H9 (cell line): ENCODE measurements around the gene USP38. TPM values are rescaled to one million over a fixed set of nuclear protein-coding genes. Genes with fewer than 3 reads are reported as not detected.

ENCODE experiments used
- DNase-seq: peaks from one replicate; pipeline ENCODE4 v3.0.0-alpha.2; 2017
- H2AFZ ChIP-seq: one replicate; pipeline ENCODE4 v1.6.1; 2013; ENCODE audit warnings: mild to moderate bottlenecking, low read length, control low read depth, moderate library complexity
- H2AK5ac ChIP-seq: 2 replicates; pipeline ENCODE4 v1.6.1; 2013; ENCODE audit warnings: low read length, control low read depth, mixed read lengths; ENCODE audit not compliant: insufficient read length
- H2BK120ac ChIP-seq: one replicate; pipeline ENCODE4 v1.6.1; 2013; ENCODE audit warnings: low read depth, mild to moderate bottlenecking, low read length, control low read depth, inconsistent platforms; ENCODE audit not compliant: poor library complexity, severe bottlenecking
- H2BK12ac ChIP-seq: 2 replicates; pipeline ENCODE4 v1.6.1; 2013; ENCODE audit warnings: low read length, control low read depth, mixed read lengths, low read depth; ENCODE audit not compliant: insufficient read length
- H2BK15ac ChIP-seq: 2 replicates; pipeline ENCODE4 v1.6.1; 2013; ENCODE audit warnings: low read depth, low read length, control low read depth
- H2BK20ac ChIP-seq: one replicate; pipeline ENCODE4 v1.6.1; 2013; ENCODE audit warnings: low read depth, mild to moderate bottlenecking, low read length, control low read depth, inconsistent platforms; ENCODE audit not compliant: poor library complexity, severe bottlenecking
- H2BK5ac ChIP-seq: 2 replicates; pipeline ENCODE4 v1.6.1; 2013; ENCODE audit warnings: low read length, control low read depth, mixed read lengths; ENCODE audit not compliant: insufficient read length
- H3K14ac ChIP-seq: 2 replicates; pipeline ENCODE4 v1.6.1; 2013; ENCODE audit warnings: low read length, control low read depth; ENCODE audit not compliant: insufficient read depth
- H3K18ac ChIP-seq: 2 replicates; pipeline ENCODE4 v1.6.1; 2013; ENCODE audit warnings: low read depth, mild to moderate bottlenecking, mixed read lengths, low read length, control low read depth; ENCODE audit not compliant: insufficient read length
- H3K23ac ChIP-seq: 2 replicates; pipeline ENCODE4 v1.6.1; 2013; ENCODE audit warnings: low read length, control low read depth, mixed read lengths, low read depth; ENCODE audit not compliant: insufficient read length
- H3K23me2 ChIP-seq: 2 replicates; pipeline ENCODE4 v1.6.1; 2013; ENCODE audit warnings: low read depth, mild to moderate bottlenecking, mixed read lengths, low read length, control low read depth; ENCODE audit not compliant: insufficient read length, poor library complexity, severe bottlenecking
- H3K27ac ChIP-seq: 2 replicates; pipeline ENCODE4 v1.5.1; 2013; ENCODE audit warnings: low read length, control low read depth, mixed read lengths, low read depth; ENCODE audit not compliant: insufficient read length
- H3K27me3 ChIP-seq: 2 replicates; pipeline ENCODE4 v1.6.1; 2013; ENCODE audit warnings: low read length, control low read depth, inconsistent platforms; ENCODE audit not compliant: insufficient read depth
- H3K4ac ChIP-seq: 2 replicates; pipeline ENCODE4 v1.6.1; 2013; ENCODE audit warnings: low read depth, mild to moderate bottlenecking, control low read depth, inconsistent platforms, low read length, moderate library complexity
- H3K4me1 ChIP-seq: 2 replicates; pipeline ENCODE4 v1.6.1; 2013; ENCODE audit warnings: low read length, control low read depth, inconsistent platforms; ENCODE audit not compliant: insufficient read depth
- H3K4me2 ChIP-seq: 2 replicates; pipeline ENCODE4 v1.6.1; 2013; ENCODE audit warnings: low read length, control low read depth, mixed read lengths; ENCODE audit not compliant: insufficient read length, insufficient read depth
- H3K56ac ChIP-seq: 2 replicates; pipeline ENCODE4 v1.6.1; 2013; ENCODE audit warnings: low read depth, mild to moderate bottlenecking, mixed read lengths, low read length, control low read depth; ENCODE audit not compliant: insufficient read length
- H3K79me1 ChIP-seq: 2 replicates; pipeline ENCODE4 v1.6.1; 2013; ENCODE audit warnings: low read depth, mild to moderate bottlenecking, moderate library complexity, low read length, control low read depth, inconsistent platforms; ENCODE audit not compliant: insufficient read depth, poor library complexity, severe bottlenecking
- H3K79me2 ChIP-seq: 2 replicates; pipeline ENCODE4 v1.6.1; 2013; ENCODE audit warnings: low read length, control low read depth, inconsistent platforms; ENCODE audit not compliant: insufficient read depth
- H3K9ac ChIP-seq: 2 replicates; pipeline ENCODE4 v1.6.1; 2013; ENCODE audit warnings: low read length, control low read depth, mixed read lengths; ENCODE audit not compliant: insufficient read length; ENCODE audit errors: extremely low read depth
- H3K9me3 ChIP-seq: one replicate; pipeline ENCODE4 v1.6.1; 2013; ENCODE audit warnings: low read depth, low read length, inconsistent platforms; ENCODE audit not compliant: control insufficient read depth
- H3T11ph ChIP-seq: one replicate; pipeline ENCODE4 v1.6.1; 2013; ENCODE audit warnings: mild to moderate bottlenecking, low read length, control low read depth, inconsistent platforms
- H4K20me1 ChIP-seq: one replicate; pipeline ENCODE4 v1.6.1; 2013; ENCODE audit not compliant: control insufficient read depth, insufficient read length, insufficient read depth
- H4K5ac ChIP-seq: 2 replicates; pipeline ENCODE4 v1.6.1; 2013; ENCODE audit warnings: low read depth, mild to moderate bottlenecking, mixed read lengths, low read length, control low read depth; ENCODE audit not compliant: insufficient read length
- H4K8ac ChIP-seq: replicated peaks from 2 replicates; pipeline ENCODE4 v1.6.1; 2013; ENCODE audit warnings: low read length, control low read depth, mixed read lengths, low read depth; ENCODE audit not compliant: insufficient read length
- H4K91ac ChIP-seq: 2 replicates; pipeline ENCODE4 v1.6.1; 2013; ENCODE audit warnings: low read depth, mild to moderate bottlenecking, moderate library complexity, mixed read lengths, low read length, control low read depth; ENCODE audit not compliant: insufficient read length
- H3K27ac Mint-ChIP-seq, 3 experiments: 2 replicates in 2 of 3; 3 replicates in 1 of 3; pipeline ENCODE4 v1.8.0; 2020 to 2021; ENCODE audit warnings: mixed read lengths in 3 of 3, mild to moderate bottlenecking in 1 of 3, moderate library complexity in 1 of 3
- H3K27me3 Mint-ChIP-seq: 2 replicates; pipeline ENCODE4 v1.8.0; 2021; ENCODE audit warnings: low read depth, mild to moderate bottlenecking, moderate library complexity, mixed read lengths
- H3K36me3 Mint-ChIP-seq, 3 experiments: 2 replicates in 2 of 3; 3 replicates in 1 of 3; pipeline ENCODE4 v1.8.0; 2020 to 2021; ENCODE audit warnings: low read depth in 3 of 3, mixed read lengths in 3 of 3; ENCODE audit not compliant: insufficient read depth in 1 of 3
- H3K4me1 Mint-ChIP-seq, 2 experiments: 2 replicates each; pipeline ENCODE4 v1.8.0; 2020; ENCODE audit warnings: mixed read lengths in 2 of 2
- H3K4me3 Mint-ChIP-seq, 2 experiments: 2 replicates in 1 of 2; 3 replicates in 1 of 2; pipeline ENCODE4 v1.8.0; 2020 to 2021; ENCODE audit warnings: mild to moderate bottlenecking in 2 of 2, mixed read lengths in 2 of 2, moderate library complexity in 1 of 2
- H3K9me3 Mint-ChIP-seq, 2 experiments: 2 replicates in 1 of 2; 3 replicates in 1 of 2; pipeline ENCODE4 v1.8.0; 2020; ENCODE audit warnings: mild to moderate bottlenecking in 2 of 2, mixed read lengths in 2 of 2, moderate library complexity in 1 of 2
- CTCF ChIP-seq: fragments of 200-600 bp; sonication (generic); conservative IDR thresholded peaks from 3 replicates; pipeline ENCODE4 v1.8.0; 2021; ENCODE audit warnings: antibody characterized with exemption, mild to moderate bottlenecking
- WGBS: extraction: QIAGEN DNeasy Blood & Tissue Kit; methylation state at CpG from one replicate; pipeline ENCODE4 v1.1.7; 2013; ENCODE audit warnings: missing lambda C conversion rate, low lambda C conversion rate, mixed read lengths; ENCODE audit not compliant: insufficient read length; ENCODE audit errors: extremely low coverage; 5-methylcytosine and 5-hydroxymethylcytosine counted together
- total RNA-seq: library from RNA; stranded (reverse); gene quantifications from 2 replicates; pipeline ENCODE4 v1.2.1, GENCODE V29; 2021

The USP38 gene
- total RNA-seq, 1 experiment from 2014 or later, result 15.2 TPM

- peaks cover 20 to 33% (median 25%) of the 10 kb centered on the region in 3 experiments for H3K36me3 Mint-ChIP-seq
- H3K27ac Mint-ChIP-seq, result no peak overlapping the region
- Histone ChIP-seq H2BK5ac (no peak overlapping the region), H4K20me1 (no peaks in the 10 kb centered on the region), H3K79me2 (no peaks in the 10 kb centered on the region), H4K91ac (no peak overlapping the region), H3K27ac (no peak overlapping the region), H3K79me1 (no peaks in the 10 kb centered on the region), H3K23me2 (no peaks in the 10 kb centered on the region), H4K8ac (no peak overlapping the region), H3K14ac (no peak overlapping the region), H4K5ac (no peak overlapping the region), H2BK12ac (no peak overlapping the region), H2AK5ac (no peak overlapping the region), H3K18ac (no peak overlapping the region), H3T11ph (no peak overlapping the region), H2BK15ac (no peak overlapping the region), H3K4ac (no peak overlapping the region), H2BK20ac (no peak overlapping the region), H2AFZ (no peak overlapping the region), H3K4me2 (no peak overlapping the region), H3K4me1 (no peaks in the 10 kb centered on the region), H3K9me3 (no peaks in the 10 kb centered on the region), H3K23ac (no peak overlapping the region), H2BK120ac (no peak overlapping the region), H3K27me3 (no peaks in the 10 kb centered on the region), H3K9ac (no peak overlapping the region), H3K56ac (no peak overlapping the region)
- peaks cover 29 to 34% of the 10 kb centered on the region in 2 experiments for H3K9me3 Mint-ChIP-seq
- H3K4me1 Mint-ChIP-seq, result peaks cover 6 to 8% of the 10 kb centered on the region in 2 experiments
- DNase-seq, result no peak
- H3K27me3 Mint-ChIP-seq, result no peaks in the 10 kb centered on the region
- no peak overlapping the region for H3K4me3 Mint-ChIP-seq
- TF ChIP-seq CTCF, result no peak
- no CpG with 5 or more reads among the region's 3 CpGs for WGBS
These were observed 5.8 kb upstream of the USP38 start for GRCh38 chr4:143178923-143179322.
